Calu3 (cell line): Measurements from ENCODE around the gene CNN3. TPM values are rescaled to one million over a fixed set of nuclear protein-coding genes. Genes with fewer than 3 reads are reported as not detected.

Experiments used
- BruUV-seq: library from RNA; stranded (reverse); fragments of 400-500 nt; replicated peaks from 2 replicates; lab custom pipeline; 2021; lab: Mats Ljungman, UMichigan
- CTCF ChIA-PET: fragments of 300-600 bp; sonication (Branson Sonifier 250); formaldehyde crosslinking; loops from one replicate; lab custom pipeline; 2022; ENCODE audit warnings: antibody characterized with exemption; lab: Charles Lee
- DNase-seq: peaks from one replicate; pipeline ENCODE4 v3.0.0; 2022
- H3K27ac Mint-ChIP-seq: one replicate; pipeline ENCODE4 v1.8.0; 2022; ENCODE audit warnings: mixed read lengths; ENCODE audit not compliant: unreplicated experiment
- H3K27me3 Mint-ChIP-seq: one replicate; pipeline ENCODE4 v1.8.0; 2022; ENCODE audit warnings: mixed read lengths; ENCODE audit not compliant: unreplicated experiment
- H3K36me3 Mint-ChIP-seq: one replicate; pipeline ENCODE4 v1.8.0; 2022; ENCODE audit warnings: mild to moderate bottlenecking, moderate library complexity, mixed read lengths; ENCODE audit not compliant: insufficient read depth, unreplicated experiment
- H3K4me1 Mint-ChIP-seq: one replicate; pipeline ENCODE4 v1.8.0; 2022; ENCODE audit warnings: mild to moderate bottlenecking, low read depth, mixed read lengths; ENCODE audit not compliant: unreplicated experiment
- H3K4me3 Mint-ChIP-seq: one replicate; pipeline ENCODE4 v1.8.0; 2022; ENCODE audit warnings: mild to moderate bottlenecking, low read depth, moderate library complexity, mixed read lengths; ENCODE audit not compliant: unreplicated experiment
- H3K9me3 Mint-ChIP-seq: one replicate; pipeline ENCODE4 v1.8.0; 2022; ENCODE audit warnings: low read depth, mixed read lengths; ENCODE audit not compliant: unreplicated experiment
- CTCF ChIP-seq: fragments of 200-600 bp; IDR thresholded peaks from one replicate; pipeline ENCODE4 v1.8.0; 2022; ENCODE audit warnings: antibody characterized with exemption; ENCODE audit not compliant: unreplicated experiment
- intact Hi-C: fragments of 100-400 bp; cut with micrococcal nuclease; formaldehyde crosslinking; loops from one replicate; pipeline ENCODE4 v1.10.0; 2022; ENCODE audit not compliant: unreplicated experiment
- total RNA-seq: library from RNA; stranded (reverse); gene quantifications from 2 replicates; pipeline ENCODE4 v1.2.3, GENCODE V29; 2022

The CNN3 gene
- total RNA-seq, 1 experiment from 2014 or later = 140 TPM

DNA sequence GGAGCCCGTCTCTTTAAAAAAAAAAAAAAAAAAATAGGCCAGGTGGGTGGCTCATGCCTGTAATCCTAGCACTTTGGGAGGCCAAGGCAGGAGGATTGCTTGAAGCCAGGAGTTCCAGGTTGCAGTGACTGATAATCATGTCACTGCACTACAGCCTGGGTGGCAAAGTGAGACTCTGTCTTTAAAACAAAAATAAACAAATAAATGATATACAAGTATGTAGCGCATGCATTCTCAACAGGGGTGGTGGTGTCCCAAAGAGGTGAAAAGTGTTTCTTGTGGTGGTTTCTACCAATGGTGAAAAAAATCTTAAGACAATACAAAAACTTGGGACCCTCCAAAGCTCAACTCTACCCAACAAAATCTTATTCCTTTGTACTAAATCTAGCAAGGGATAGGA, 17.9 kb downstream of the CNN3 start:
- Mint-ChIP-seq H3K4me3 (no peak overlapping the region), H3K27ac (no peak overlapping the region)
- no TSS peak for BruUV-seq

GRCh38 chr1:94908190-94908589, 18.7 kb downstream of the CNN3 start:
- BruUV-seq = no TSS peak
- Mint-ChIP-seq H3K4me1 (peaks cover 30% of the 10 kb centered on the region), H3K36me3 (peaks cover 8% of the 10 kb centered on the region), H3K27ac (no peak overlapping the region), H3K27me3 (no peaks in the 10 kb centered on the region), H3K9me3 (peaks cover 5% of the 10 kb centered on the region), H3K4me3 (no peak overlapping the region)
- DNase-seq = no peak
- CTCF ChIA-PET = no interaction called here
- intact Hi-C loops = no loop called here
- TF ChIP-seq CTCF = no peak

More for the DNA sequence above, 17.9 kb downstream of the CNN3 start:
- peaks cover 5% of the 10 kb centered on the region for H3K9me3 Mint-ChIP-seq
- H3K4me1 Mint-ChIP-seq = peaks cover 30% of the 10 kb centered on the region
- DNase-seq = no peak
- no peaks in the 10 kb centered on the region for H3K27me3 Mint-ChIP-seq
- no peak for TF ChIP-seq CTCF
- CTCF ChIA-PET = interaction anchor here (0.6 kb wide), 1 partner anchor 133 kb away, joined by 4 read pairs; no protein-coding TSS in a partner anchor
- H3K36me3 Mint-ChIP-seq = peaks cover 4% of the 10 kb centered on the region
- intact Hi-C loops = no loop called here

- BruUV-seq = no TSS peak
- H3K27ac Mint-ChIP-seq = no peak overlapping the region
- peaks cover 30% of the 10 kb centered on the region for H3K4me1 Mint-ChIP-seq
- intact Hi-C loops = no loop called here
- DNase-seq = no peak
- H3K9me3 Mint-ChIP-seq = peaks cover 5% of the 10 kb centered on the region
- no peak for TF ChIP-seq CTCF
- no peaks in the 10 kb centered on the region for H3K27me3 Mint-ChIP-seq
- no peak overlapping the region for H3K4me3 Mint-ChIP-seq
- CTCF ChIA-PET = no interaction called here
- peaks cover 14% of the 10 kb centered on the region for H3K36me3 Mint-ChIP-seq
Observed at GRCh38 chr1:94907136-94907535, 19.8 kb downstream of the CNN3 start.

DNA sequence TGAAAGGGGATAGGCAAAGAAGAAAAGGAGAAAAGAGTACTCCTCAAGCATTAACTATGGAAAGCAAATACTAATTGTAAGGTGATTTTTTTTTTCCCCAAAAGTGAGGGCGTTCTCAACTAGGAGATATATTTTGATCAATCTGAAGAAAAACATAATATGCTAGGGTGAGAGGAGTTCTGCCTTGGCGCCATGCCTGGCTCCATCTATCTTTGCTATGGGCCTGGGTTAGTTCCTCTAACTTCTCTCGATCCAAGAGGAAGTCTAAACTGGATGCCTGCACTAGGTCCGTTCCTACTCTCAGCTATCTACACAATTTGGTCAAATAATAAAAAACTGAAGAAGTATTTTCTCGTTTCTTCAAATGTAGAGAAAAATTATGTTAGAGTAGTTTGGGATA, 20.5 kb downstream of the CNN3 start:
- H3K27me3 Mint-ChIP-seq = no peaks in the 10 kb centered on the region
- intact Hi-C loops = no loop called here
- TF ChIP-seq CTCF = no peak
- no peak overlapping the region for H3K27ac Mint-ChIP-seq
- H3K36me3 Mint-ChIP-seq = peaks cover 14% of the 10 kb centered on the region
- no TSS peak for BruUV-seq
- no peak overlapping the region for H3K4me3 Mint-ChIP-seq
- CTCF ChIA-PET = no interaction called here
- H3K9me3 Mint-ChIP-seq = peaks cover 5% of the 10 kb centered on the region
- peaks cover 30% of the 10 kb centered on the region for H3K4me1 Mint-ChIP-seq
- DNase-seq = no peak
